A549 (cell line): Measurements from ENCODE around the gene RPS6KA2. TPM values are rescaled to one million over a fixed set of nuclear protein-coding genes. Genes with fewer than 3 reads are reported as not detected.

Experiments used
- ATAC-seq, 2 experiments: fragments of 200-7000 bp in 1 of 2; fragments of >200 bp in 1 of 2; cut with Nextera tagmentation in 1 of 2; cut with Tn5 transposase in 1 of 2; 3 replicates each; pipeline versions ENCODE4 v1.8.0 to v1.9.1; 2018 to 2020; ENCODE audit warnings: mild to moderate bottlenecking in 1 of 2, moderate library complexity in 1 of 2
- CTCF ChIA-PET: fragments of 300-600 bp; sonication (Branson Sonifier 250); formaldehyde crosslinking; extraction: SDS; loops from one replicate; lab custom pipeline; 2021; ENCODE audit warnings: antibody characterized with exemption, inconsistent platforms; lab: Yijun Ruan, JAX
- POLR2A ChIA-PET: fragments of 350-600 bp; formaldehyde crosslinking; extraction: SDS; loops from one replicate; lab custom pipeline; 2021; ENCODE audit warnings: antibody characterized with exemption, inconsistent platforms; lab: Yijun Ruan, JAX
- DNase-seq, 2 experiments: peaks; one replicate each; pipeline versions ENCODE4 v3.0.0 to v3.0.0-alpha.2; 2011 to 2016; ENCODE audit warnings: low read depth in 1 of 2, low spot score in 1 of 2
- FAIRE-seq: peaks from 2 replicates; lab custom pipeline; 2011; peaks lifted over from hg19 to GRCh38; lab: Jason Lieb, UNC
- H3K27ac ChIP-seq, 2 experiments: fragments of >200 bp; sonication (Bioruptor Twin); formaldehyde crosslinking; 3 replicates each; pipeline ENCODE4 v1.5.1; 2016 to 2017
- H3K4me1 ChIP-seq: fragments of >200 bp; sonication (Bioruptor Twin); formaldehyde crosslinking; 3 replicates; pipeline ENCODE4 v1.6.1; 2016
- H3K4me2 ChIP-seq: fragments of >200 bp; sonication (Bioruptor Twin); formaldehyde crosslinking; 3 replicates; pipeline ENCODE4 v1.6.1; 2016
- H3K4me3 ChIP-seq: fragments of >200 bp; sonication (Bioruptor Twin); formaldehyde crosslinking; 3 replicates; pipeline ENCODE4 v1.5.1; 2016
- H3K9me3 ChIP-seq: fragments of >200 bp; sonication (Bioruptor Twin); formaldehyde crosslinking; 3 replicates; pipeline ENCODE4 v1.6.1; 2016
- BHLHE40 ChIP-seq: IDR thresholded peaks from 2 replicates; pipeline ENCODE4 v1.6.1; 2012; ENCODE audit warnings: low read depth, low read length, inconsistent platforms
- CBX8 ChIP-seq: fragments of 200-600 bp; sonication (generic); IDR thresholded peaks from 2 replicates; pipeline ENCODE4 v1.6.1; 2016
- ESRRA ChIP-seq: fragments of 150-350 bp; IDR thresholded peaks from 2 replicates; pipeline ENCODE4 v1.6.1; 2014; ENCODE audit warnings: mild to moderate bottlenecking, low read length, borderline replicate concordance
- HDAC2 ChIP-seq: fragments of 200-600 bp; sonication (generic); IDR thresholded peaks from 2 replicates; pipeline ENCODE4 v1.6.1; 2016
- HMGXB4 ChIP-seq: fragments of 250-450 bp; sonication (Bioruptor Pico); IDR thresholded peaks from 2 replicates; pipeline ENCODE4 v1.5.0; 2021; ENCODE audit warnings: mild to moderate bottlenecking, moderate library complexity, borderline replicate concordance
- HOXA7 ChIP-seq: fragments of 250-450 bp; sonication (Bioruptor Pico); IDR thresholded peaks from 2 replicates; pipeline ENCODE4 v1.5.0; 2020; ENCODE audit warnings: mild to moderate bottlenecking, moderate library complexity
- KDM5A ChIP-seq: fragments of 200-600 bp; sonication (generic); IDR thresholded peaks from 2 replicates; pipeline ENCODE4 v1.6.1; 2016; ENCODE audit warnings: antibody characterized with exemption, mild to moderate bottlenecking
- MAX ChIP-seq: IDR thresholded peaks from 2 replicates; pipeline ENCODE4 v1.6.1; 2012
- MAZ ChIP-seq: fragments of 150-350 bp; IDR thresholded peaks from 2 replicates; pipeline ENCODE4 v1.6.1; 2014; ENCODE audit warnings: antibody characterized with exemption, low read depth, low read length, borderline replicate concordance
- NFE2L2 ChIP-seq: fragments of 150-350 bp; conservative IDR thresholded peaks from 2 replicates; pipeline ENCODE4 v1.6.1; 2014; ENCODE audit warnings: low read length
- PBX3 ChIP-seq: IDR thresholded peaks from 2 replicates; pipeline ENCODE4 v1.6.1; 2012
- POLR2A ChIP-seq: IDR thresholded peaks from 2 replicates; pipeline ENCODE4 v1.6.1; 2012; ENCODE audit warnings: mild to moderate bottlenecking, low read length
- RAD21 ChIP-seq, 2 experiments: fragments of >200 bp in 1 of 2; sonication (Bioruptor Twin) in 1 of 2; formaldehyde crosslinking in 1 of 2; IDR thresholded peaks in 1 of 2; conservative IDR thresholded peaks in 1 of 2; 2 replicates in 1 of 2; 3 replicates in 1 of 2; pipeline ENCODE4 v1.6.1; 2012 to 2018; ENCODE audit warnings: inconsistent platforms in 1 of 2
- RARB ChIP-seq: fragments of 250-450 bp; sonication (Bioruptor Pico); IDR thresholded peaks from 2 replicates; pipeline ENCODE4 v1.8.0; 2021; ENCODE audit warnings: mild to moderate bottlenecking, moderate library complexity
- RCOR1 ChIP-seq: fragments of 150-350 bp; IDR thresholded peaks from 2 replicates; pipeline ENCODE4 v1.6.1; 2014; ENCODE audit warnings: antibody characterized with exemption, low read length, low read depth
- REST ChIP-seq: fragments of 200-600 bp; sonication (generic); IDR thresholded peaks from 2 replicates; pipeline ENCODE4 v1.6.1; 2016; ENCODE audit warnings: antibody characterized with exemption, mild to moderate bottlenecking, moderate library complexity
- RNF2 ChIP-seq: fragments of 200-600 bp; sonication (generic); IDR thresholded peaks from 2 replicates; pipeline ENCODE4 v1.6.1; 2016; ENCODE audit warnings: low read depth, mild to moderate bottlenecking, antibody characterized with exemption, moderate library complexity, borderline replicate concordance
- ZFP36 ChIP-seq: fragments of 450-650 bp; IDR thresholded peaks from 2 replicates; pipeline ENCODE4 v1.6.1; 2014; ENCODE audit warnings: borderline replicate concordance; ENCODE audit not compliant: partially characterized antibody
- ZNF302 ChIP-seq: fragments of 250-450 bp; sonication (Bioruptor Pico); IDR thresholded peaks from 2 replicates; pipeline ENCODE4 v1.9.0; 2021; ENCODE audit warnings: inconsistent platforms, mild to moderate bottlenecking, moderate library complexity
- WGBS: methylation state at CpG from one replicate; pipeline ENCODE4 v1.1.6; 2017; ENCODE audit errors: missing lambda C conversion rate; 5-methylcytosine and 5-hydroxymethylcytosine counted together
- polyA plus RNA-seq, 4 experiments: library from polyadenylated mRNA; depleted of rRNA in 3 of 4; stranded (reverse); fragments of >200 nt; fragmentation: RNase III in 1 of 4; extraction: RNeasy Plus Mini Kit Qiagen cat#74134 plus additional on column Dnase treatment in 1 of 4; gene quantifications; 2 replicates in 3 of 4; 3 replicates in 1 of 4; pipeline ENCODE4 v1.2.3, GENCODE V29; 2011 to 2017

Gene RPS6KA2
- polyA plus RNA-seq, 2 of the 4 experiments (the other 2 are of a cell fraction): 0.19 TPM; not detected in 1

- H3K4me3 ChIP-seq: no peak overlapping the region
- H3K4me1 ChIP-seq: no peaks in the 10 kb centered on the region
- no peaks in the 10 kb centered on the region for H3K9me3 ChIP-seq
- no peak for ATAC-seq
- no peak overlapping the region for H3K4me2 ChIP-seq
- TF ChIP-seq PBX3: no peak
- no peak for TF ChIP-seq RCOR1
- TF ChIP-seq HDAC2: no peak
- no peak for TF ChIP-seq HMGXB4 (CRISPR knock-in tag)
- TF ChIP-seq ZNF302 (CRISPR knock-in tag): no peak
- TF ChIP-seq RAD21 (conservative IDR thresholded peaks at IDR 0.05 in 1 of 2, IDR thresholded peaks at IDR 0.05 in 1 of 2): no peak
- TF ChIP-seq CBX8: no peak
- TF ChIP-seq MAX: no peak
- TF ChIP-seq ESRRA: no peak
- no peak for TF ChIP-seq POLR2A
- no peak for TF ChIP-seq HOXA7 (CRISPR knock-in tag)
- TF ChIP-seq REST: no peak
- no peak for TF ChIP-seq ZFP36
- DNase-seq: no peak
- POLR2A ChIA-PET: no interaction called here
- CTCF ChIA-PET: no interaction called here
- no peak for FAIRE-seq
- no peak overlapping the region for H3K27ac ChIP-seq
- WGBS: 77% methylated on average over 10 of the region's 10 CpGs
Measured at GRCh38 chr6:166614589-166614988, 12.5 kb downstream of the RPS6KA2 start.

GRCh38 chr6:166614171-166614583, 12.9 kb downstream of the RPS6KA2 start:
- FAIRE-seq (no peak), DNase-seq (no peak), ATAC-seq (no peak)
- Histone ChIP-seq H3K27ac (no peak overlapping the region), H3K4me1 (no peaks in the 10 kb centered on the region), H3K9me3 (no peaks in the 10 kb centered on the region), H3K4me2 (no peak overlapping the region), H3K4me3 (no peak overlapping the region)
- ChIA-PET POLR2A (no interaction called here), CTCF (no interaction called here)
- WGBS: 30% methylated on average over 2 of the region's 12 CpGs
- TF ChIP-seq RARB (CRISPR knock-in tag) (no peak), MAZ (no peak), RNF2 (no peak), BHLHE40 (no peak), ZFP36 (no peak), NFE2L2 (no peak), KDM5A (no peak)
